Epithelial cell of proximal tubule (primary cell): Measurements from ENCODE around the gene SYT1. TPM values are rescaled to one million over a fixed set of nuclear protein-coding genes. Genes with fewer than 3 reads are reported as not detected.

ENCODE experiments used
- DNase-seq: peaks from one replicate; pipeline ENCODE4 v3.0.0-alpha.2; 2011; ENCODE audit warnings: low read depth
- H3K4me3 ChIP-seq: 2 replicates; pipeline ENCODE4 v1.5.1; 2011; ENCODE audit warnings: low read depth, mild to moderate bottlenecking, low read length
- total RNA-seq: library from RNA; depleted of rRNA; stranded (reverse); fragments of >200 nt; gene quantifications from 2 replicates; pipeline ENCODE4 v1.2.3, GENCODE V29; 2015
- TF ChIP-seq, protein P1 (sequence below): conservative IDR thresholded peaks from 2 replicates; pipeline ENCODE4 v1.5.1; 2012; ENCODE audit warnings: low read depth, mild to moderate bottlenecking, low read length

Gene SYT1
- total RNA-seq, 1 donor from 2014 or later: 2.0 TPM

DNA sequence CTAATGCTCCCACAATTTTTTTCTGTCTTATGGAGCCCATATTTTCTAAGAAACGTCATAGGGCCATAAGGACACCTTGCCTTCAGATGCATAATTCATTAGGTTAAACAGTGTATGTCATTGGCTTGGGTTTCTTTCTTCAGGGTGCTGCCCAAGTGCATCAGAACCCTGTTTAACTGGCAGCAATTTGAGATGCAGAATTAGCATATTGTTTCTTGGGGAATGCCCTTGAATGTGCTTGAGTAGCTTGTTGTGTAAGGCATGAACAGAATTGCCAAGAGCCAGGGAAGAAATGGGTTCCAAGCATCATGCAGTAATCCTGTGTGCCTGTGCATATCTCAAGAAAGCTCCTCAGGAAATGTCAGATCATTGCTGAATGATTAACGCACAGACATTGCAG is 277.2 kb downstream of the SYT1 start:
- TF ChIP-seq, protein P1, sequence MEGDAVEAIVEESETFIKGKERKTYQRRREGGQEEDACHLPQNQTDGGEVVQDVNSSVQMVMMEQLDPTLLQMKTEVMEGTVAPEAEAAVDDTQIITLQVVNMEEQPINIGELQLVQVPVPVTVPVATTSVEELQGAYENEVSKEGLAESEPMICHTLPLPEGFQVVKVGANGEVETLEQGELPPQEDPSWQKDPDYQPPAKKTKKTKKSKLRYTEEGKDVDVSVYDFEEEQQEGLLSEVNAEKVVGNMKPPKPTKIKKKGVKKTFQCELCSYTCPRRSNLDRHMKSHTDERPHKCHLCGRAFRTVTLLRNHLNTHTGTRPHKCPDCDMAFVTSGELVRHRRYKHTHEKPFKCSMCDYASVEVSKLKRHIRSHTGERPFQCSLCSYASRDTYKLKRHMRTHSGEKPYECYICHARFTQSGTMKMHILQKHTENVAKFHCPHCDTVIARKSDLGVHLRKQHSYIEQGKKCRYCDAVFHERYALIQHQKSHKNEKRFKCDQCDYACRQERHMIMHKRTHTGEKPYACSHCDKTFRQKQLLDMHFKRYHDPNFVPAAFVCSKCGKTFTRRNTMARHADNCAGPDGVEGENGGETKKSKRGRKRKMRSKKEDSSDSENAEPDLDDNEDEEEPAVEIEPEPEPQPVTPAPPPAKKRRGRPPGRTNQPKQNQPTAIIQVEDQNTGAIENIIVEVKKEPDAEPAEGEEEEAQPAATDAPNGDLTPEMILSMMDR: no peak
- no peak overlapping the region for H3K4me3 ChIP-seq
- DNase-seq: no peak

DNA sequence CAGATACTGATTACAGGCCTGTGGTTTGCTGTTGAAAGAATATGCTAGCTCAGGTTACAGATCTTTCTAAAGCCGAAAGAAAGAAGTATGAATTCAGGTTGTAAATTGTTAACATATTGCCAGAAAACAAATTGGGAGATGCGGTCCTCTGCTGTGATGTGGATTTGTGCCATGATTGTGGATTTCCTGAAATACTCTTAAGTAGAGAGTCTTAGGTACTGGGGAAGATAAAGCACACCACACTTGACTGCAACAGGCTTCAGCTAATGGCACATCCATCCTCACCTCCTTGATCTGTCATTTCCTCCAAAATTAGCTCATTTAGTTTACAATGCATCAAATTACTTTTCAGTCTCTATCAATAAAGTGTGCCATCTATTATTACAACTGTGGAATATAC is 279.2 kb downstream of the SYT1 start:
- TF ChIP-seq, protein P1: no peak
- H3K4me3 ChIP-seq: no peak overlapping the region
- no peak for DNase-seq

DNA sequence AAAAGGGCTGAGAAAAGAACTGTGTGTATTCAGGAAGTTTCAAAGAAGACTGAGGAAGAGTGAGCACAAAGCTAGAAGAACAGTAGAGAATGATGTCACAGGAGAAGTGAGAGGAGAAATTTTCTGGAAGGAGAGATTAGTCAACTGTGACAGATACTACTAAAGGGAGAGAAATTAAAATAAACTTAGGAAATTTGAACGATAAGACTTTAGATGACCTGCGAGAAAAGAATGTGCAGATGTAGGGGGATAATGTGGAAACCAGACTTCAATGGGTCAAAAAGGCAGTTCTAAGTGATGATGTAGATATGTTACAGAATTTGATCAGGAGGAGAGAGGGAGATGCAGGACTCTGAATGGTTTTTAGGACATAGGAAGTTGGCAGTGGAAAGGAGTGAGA is 287.4 kb downstream of the SYT1 start:
- no peak for DNase-seq
- no peak overlapping the region for H3K4me3 ChIP-seq
- TF ChIP-seq, protein P1: no peak

DNA sequence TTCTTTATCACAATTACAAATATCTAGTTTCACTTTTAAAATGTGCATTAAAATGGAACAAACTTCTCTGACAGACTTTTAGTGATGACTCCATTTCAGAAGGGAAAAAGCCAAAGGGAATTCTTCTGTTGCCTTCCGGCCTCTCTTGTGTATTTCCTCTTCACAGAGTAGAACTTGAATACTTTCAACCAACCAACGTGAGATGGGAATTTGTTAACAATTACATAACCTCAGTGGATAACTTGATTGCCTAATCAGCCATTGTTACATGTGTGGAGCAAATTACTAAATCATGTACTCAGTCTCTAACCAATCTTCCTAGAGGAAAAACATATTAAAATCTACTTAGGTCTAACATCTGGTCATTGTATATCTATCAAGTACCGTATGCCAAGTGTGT is 291.1 kb downstream of the SYT1 start:
- H3K4me3 ChIP-seq: no peak overlapping the region
- TF ChIP-seq, protein P1: no peak
- DNase-seq: no peak

DNA sequence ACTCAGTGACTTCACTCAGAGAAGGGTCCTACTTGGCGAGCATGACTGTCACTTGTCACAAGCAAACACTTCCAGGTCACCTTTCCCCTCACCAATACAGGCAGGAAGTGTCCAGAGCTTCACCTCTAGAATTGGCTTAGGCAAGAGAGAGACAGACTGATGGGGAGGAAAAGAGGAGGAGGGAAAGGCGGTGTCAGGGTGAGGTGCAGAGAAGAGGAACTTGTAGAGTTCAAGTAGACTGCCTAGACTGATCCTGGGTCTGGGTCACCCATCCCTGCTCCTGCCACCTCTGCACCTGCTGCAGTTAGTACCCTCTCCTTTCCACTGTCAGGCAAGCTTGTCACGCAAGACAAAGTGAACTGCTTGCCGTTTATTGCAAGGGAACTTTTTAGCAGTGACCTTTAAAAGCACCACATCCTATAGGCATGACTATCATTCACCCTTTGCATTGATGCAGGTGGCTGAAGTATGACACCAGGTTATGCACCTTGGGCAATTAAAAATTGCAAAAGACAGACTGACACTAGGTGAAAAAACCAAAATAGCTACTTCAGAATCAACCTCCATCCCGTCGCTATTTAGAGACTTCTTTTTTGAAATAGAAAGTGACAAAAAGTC is 292.4 kb downstream of the SYT1 start:
- no peak overlapping the region for H3K4me3 ChIP-seq
- no peak for DNase-seq
- TF ChIP-seq, protein P1: no peak

DNA sequence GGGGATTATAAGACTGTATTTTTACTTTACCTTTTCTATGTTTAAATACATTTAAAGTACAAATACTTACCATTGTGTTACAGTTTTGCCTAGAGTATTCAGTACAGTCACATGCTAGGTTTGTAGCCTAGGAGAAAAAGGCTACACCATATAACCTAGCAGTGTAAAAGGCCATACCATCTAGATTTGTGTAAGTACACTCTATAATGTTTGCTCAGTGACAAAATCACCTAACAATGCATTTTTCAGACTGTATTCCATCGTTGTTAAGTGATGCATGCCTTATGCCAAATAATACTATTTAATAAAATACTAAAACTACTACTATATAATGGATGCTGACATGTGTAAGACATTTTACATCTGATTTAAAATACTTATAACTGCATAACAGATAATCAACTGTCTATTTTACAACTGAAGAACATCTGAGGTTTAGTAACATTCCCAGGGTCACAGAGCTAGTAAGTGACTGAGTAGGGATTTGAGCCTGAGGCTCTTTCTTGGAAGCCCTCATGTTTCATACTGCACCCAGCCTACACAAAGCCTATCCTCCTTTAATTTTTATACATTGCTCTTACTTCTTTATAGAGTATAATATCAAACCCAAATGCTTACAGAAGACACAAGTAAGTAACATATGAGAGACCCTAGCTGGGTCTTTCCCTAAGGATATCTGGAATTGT is 296.8 kb downstream of the SYT1 start:
- no peak for DNase-seq
- TF ChIP-seq, protein P1: no peak
- H3K4me3 ChIP-seq: no peak overlapping the region
